Caco-2 (cell line): ENCODE measurements around the gene KLHDC10. TPM values are rescaled to one million over a fixed set of nuclear protein-coding genes. Genes with fewer than 3 reads are reported as not detected.

Source experiments
- BruUV-seq: library from RNA; stranded (reverse); fragments of 400-500 nt; replicated peaks from 2 replicates; lab custom pipeline; 2021; lab: Mats Ljungman, UMichigan
- CTCF ChIA-PET: fragments of 300-600 bp; sonication (Branson Sonifier 250); formaldehyde crosslinking; loops from one replicate; lab custom pipeline; 2022; ENCODE audit warnings: antibody characterized with exemption; lab: Charles Lee
- POLR2A ChIA-PET: fragments of 300-600 bp; sonication (Branson Sonifier 250); formaldehyde crosslinking; loops from one replicate; lab custom pipeline; 2022; ENCODE audit warnings: antibody characterized with exemption; lab: Charles Lee
- DNase-seq, 2 experiments: peaks; one replicate each; pipeline versions ENCODE4 v3.0.0 to v3.0.0-alpha.2; 2020 to 2022
- H3K27me3 ChIP-seq: replicated peaks from 2 replicates; pipeline ENCODE4 v1.6.0; 2011; ENCODE audit warnings: low read length; ENCODE audit not compliant: control insufficient read depth, insufficient read depth
- H3K36me3 ChIP-seq: 2 replicates; pipeline ENCODE4 v1.5.1; 2011; ENCODE audit warnings: low read length; ENCODE audit not compliant: control insufficient read depth, insufficient read depth
- H3K4me1 ChIP-seq: fragments of 250-450 bp; sonication (Bioruptor Pico); 2 replicates; pipeline ENCODE4 v1.5.1; 2020; ENCODE audit warnings: mild to moderate bottlenecking
- H3K4me3 ChIP-seq: 2 replicates; pipeline ENCODE4 v1.5.1; 2011; ENCODE audit warnings: low read depth, mild to moderate bottlenecking, control low read depth, low read length
- H3K9me3 ChIP-seq: fragments of 250-450 bp; sonication (Bioruptor Pico); 2 replicates; pipeline ENCODE4 v1.5.1; 2020; ENCODE audit warnings: mild to moderate bottlenecking, moderate library complexity
- H3K27ac Mint-ChIP-seq: one replicate; pipeline ENCODE4 v1.8.0; 2022; ENCODE audit warnings: mixed read lengths; ENCODE audit not compliant: unreplicated experiment
- H3K27me3 Mint-ChIP-seq: one replicate; pipeline ENCODE4 v1.8.0; 2022; ENCODE audit warnings: mixed read lengths; ENCODE audit not compliant: insufficient read depth, unreplicated experiment
- H3K36me3 Mint-ChIP-seq: one replicate; pipeline ENCODE4 v1.8.0; 2022; ENCODE audit warnings: mild to moderate bottlenecking, mixed read lengths; ENCODE audit not compliant: insufficient read depth, unreplicated experiment
- H3K4me1 Mint-ChIP-seq: one replicate; pipeline ENCODE4 v1.8.0; 2022; ENCODE audit warnings: low read depth, mixed read lengths; ENCODE audit not compliant: unreplicated experiment
- H3K4me3 Mint-ChIP-seq: one replicate; pipeline ENCODE4 v1.8.0; 2022; ENCODE audit warnings: mild to moderate bottlenecking, moderate library complexity, mixed read lengths; ENCODE audit not compliant: unreplicated experiment
- H3K9me3 Mint-ChIP-seq: one replicate; pipeline ENCODE4 v1.8.0; 2022; ENCODE audit warnings: mixed read lengths; ENCODE audit not compliant: unreplicated experiment
- CTCF ChIP-seq, 2 experiments: fragments of 200-600 bp in 1 of 2; IDR thresholded peaks; 1 replicate in 1 of 2; 2 replicates in 1 of 2; pipeline versions ENCODE4 v1.5.1 to v1.8.0; 2011 to 2022; ENCODE audit warnings: antibody characterized with exemption in 1 of 2, control low read depth in 1 of 2, inconsistent platforms in 1 of 2, low read depth in 1 of 2, low read length in 1 of 2, mild to moderate bottlenecking in 1 of 2, moderate library complexity in 1 of 2; ENCODE audit not compliant: insufficient read depth in 1 of 2, severe bottlenecking in 1 of 2, unreplicated experiment in 1 of 2
- intact Hi-C: fragments of 100-400 bp; cut with micrococcal nuclease; formaldehyde crosslinking; loops from one replicate; pipeline ENCODE4 v1.10.0; 2022; ENCODE audit not compliant: unreplicated experiment
- total RNA-seq: library from RNA; stranded (reverse); gene quantifications from 2 replicates; pipeline ENCODE4 v1.2.3, GENCODE V29; 2022

KLHDC10 gene
- total RNA-seq, 1 experiment from 2014 or later: 22.3 TPM

- Mint-ChIP-seq H3K27ac (no peak overlapping the region), H3K36me3 (no peaks in the 10 kb centered on the region), H3K4me1 (no peaks in the 10 kb centered on the region), H3K4me3 (no peak overlapping the region), H3K9me3 (no peaks in the 10 kb centered on the region), H3K27me3 (no peaks in the 10 kb centered on the region)
- Histone ChIP-seq H3K9me3 (no peaks in the 10 kb centered on the region), H3K4me3 (no peak overlapping the region), H3K4me1 (no peaks in the 10 kb centered on the region), H3K36me3 (no peaks in the 10 kb centered on the region; the same call in 1 of the 2 replicates), H3K27me3 (no peaks in the 10 kb centered on the region)
- ChIA-PET POLR2A (interaction anchor here (0.6 kb wide), 1 partner anchor 109 kb away, joined by 3 read pairs; the partner anchor contains the start of gene TMEM209), CTCF (interaction anchor here (0.6 to 1.4 kb wide), 4 partner anchors 24 to 87 kb away, joined by 3 to 4 read pairs (median 3); partner anchors contain the start of gene KLHDC10)
- intact Hi-C loops: no loop called here
- BruUV-seq: no TSS peak
- DNase-seq: no peak
- peak in 1 of 2 experiments; percentile 15 for TF ChIP-seq CTCF (IDR thresholded peaks at IDR 0.05; ENCODE audit: insufficient read depth in 1 of 2, low read depth in 1 of 2, low read length in 1 of 2, severe bottlenecking in 1 of 2, unreplicated experiment in 1 of 2)
These were observed 26.0 kb downstream of the KLHDC10 start for GRCh38 chr7:130096243-130096827.

GRCh38 chr7:130099331-130099730 lies 29.0 kb downstream of the KLHDC10 start:
- POLR2A ChIA-PET: no interaction called here
- Mint-ChIP-seq H3K36me3 (no peaks in the 10 kb centered on the region), H3K4me3 (no peak overlapping the region), H3K27ac (no peak overlapping the region), H3K4me1 (no peaks in the 10 kb centered on the region), H3K27me3 (no peaks in the 10 kb centered on the region), H3K9me3 (no peaks in the 10 kb centered on the region)
- CTCF ChIA-PET: no interaction called here
- no peaks in the 10 kb centered on the region for H3K4me1 ChIP-seq
- no peaks in the 10 kb centered on the region for H3K9me3 ChIP-seq
- H3K4me3 ChIP-seq: no peak overlapping the region
- TF ChIP-seq CTCF (IDR thresholded peaks at IDR 0.05; ENCODE audit: insufficient read depth in 1 of 2, low read depth in 1 of 2, low read length in 1 of 2, severe bottlenecking in 1 of 2, unreplicated experiment in 1 of 2): no peak
- no TSS peak for BruUV-seq
- no peaks in the 10 kb centered on the region; the same call in 1 of the 2 replicates for H3K36me3 ChIP-seq
- H3K27me3 ChIP-seq: no peaks in the 10 kb centered on the region
- intact Hi-C loops: no loop called here
- no peak for DNase-seq

GRCh38 chr7:130102588-130102987 lies 32.3 kb downstream of the KLHDC10 start:
- Mint-ChIP-seq H3K9me3 (no peaks in the 10 kb centered on the region), H3K4me1 (no peaks in the 10 kb centered on the region), H3K27me3 (no peaks in the 10 kb centered on the region), H3K4me3 (no peak overlapping the region), H3K36me3 (no peaks in the 10 kb centered on the region), H3K27ac (no peak overlapping the region)
- ChIA-PET POLR2A (no interaction called here), CTCF (interaction anchor here (0.6 kb wide), 1 partner anchor 771 kb away, joined by 5 read pairs; no protein-coding TSS in a partner anchor)
- Histone ChIP-seq H3K4me3 (no peak overlapping the region), H3K9me3 (no peaks in the 10 kb centered on the region), H3K36me3 (no peaks in the 10 kb centered on the region; the same call in 1 of the 2 replicates), H3K4me1 (no peaks in the 10 kb centered on the region), H3K27me3 (no peaks in the 10 kb centered on the region)
- TF ChIP-seq CTCF (IDR thresholded peaks at IDR 0.05; ENCODE audit: insufficient read depth in 1 of 2, low read depth in 1 of 2, low read length in 1 of 2, severe bottlenecking in 1 of 2, unreplicated experiment in 1 of 2): no peak
- intact Hi-C loops: no loop called here
- BruUV-seq: no TSS peak
- DNase-seq: no peak
